ENCODE measurements around the gene HPCAL1.

HPCAL1 gene

DNA sequence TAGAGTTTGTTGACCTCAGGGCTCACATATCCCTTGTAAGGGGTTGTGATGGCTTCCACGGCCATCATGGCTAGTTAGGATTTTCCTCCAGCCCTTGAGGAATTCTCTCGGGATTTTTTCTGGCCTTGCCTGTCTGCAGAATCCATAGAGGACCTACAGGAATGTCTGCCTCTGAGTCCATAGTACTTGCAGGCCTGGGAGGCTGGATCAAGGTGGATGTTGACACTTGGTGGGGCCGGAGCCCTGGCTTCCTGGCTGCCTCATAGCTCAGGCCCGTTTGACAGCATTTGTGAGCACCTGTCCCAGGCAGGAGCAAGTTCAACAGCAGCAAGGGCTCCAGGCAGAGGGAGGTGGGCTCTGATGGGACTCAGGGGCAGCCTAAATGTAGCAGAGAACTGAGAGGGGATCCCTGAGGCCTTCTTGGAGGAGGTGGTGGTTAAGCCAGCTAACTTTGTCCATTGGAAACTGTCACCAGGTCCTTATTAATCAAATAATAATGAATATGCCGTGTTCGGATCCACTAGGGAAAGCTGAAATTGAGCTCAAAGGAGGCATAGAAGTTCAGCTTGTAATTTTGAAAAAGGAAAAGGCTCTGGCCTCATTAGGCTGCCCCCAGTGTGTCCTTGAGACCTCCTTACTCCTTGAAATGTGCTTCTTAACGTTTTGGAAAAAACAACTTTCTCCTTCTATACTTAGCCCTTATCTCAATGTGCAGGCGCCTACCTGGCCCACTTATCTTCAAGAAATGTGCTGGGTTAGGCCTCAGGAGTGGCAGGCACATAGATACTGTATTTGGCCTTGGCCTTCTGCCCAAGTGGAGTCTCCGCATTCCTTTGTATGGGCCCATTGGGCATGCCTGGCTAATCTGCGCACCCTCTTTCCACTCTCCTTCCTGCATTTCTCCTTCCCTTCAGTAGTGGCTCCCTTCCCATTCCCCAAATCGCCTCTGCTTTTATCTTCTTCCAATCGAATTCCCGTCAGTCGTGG, 66.9 kb downstream of the HPCAL1 start:
- Histone ChIP-seq H3K36me3 (ENCODE audit: control insufficient read depth in 1 of 2, insufficient read depth in 2 of 2, low read length in 2 of 2) (no peaks in the 10 kb centered on the region), H3K4me3 (ENCODE audit: low read depth in 1 of 2, low read length in 2 of 2) (no peak overlapping the region), H3K9me3 (ENCODE audit: control insufficient read depth in 1 of 2, low read length in 2 of 2) (no peaks in the 10 kb centered on the region), H3K27me3 (ENCODE audit: control insufficient read depth in 1 of 2, insufficient read depth in 2 of 2, low read length in 2 of 2) (no peaks in the 10 kb centered on the region), H3K9ac (ENCODE audit: low read depth in 1 of 2, low read length in 2 of 2) (no peak overlapping the region), H3K27ac (ENCODE audit: low read depth, low read length) (no peak overlapping the region), H3K4me1 (ENCODE audit: control insufficient read depth in 1 of 2, insufficient read depth in 2 of 2, low read length in 2 of 2) (peaks cover 33 to 42% of the 10 kb centered on the region in 2 donors)

DNA sequence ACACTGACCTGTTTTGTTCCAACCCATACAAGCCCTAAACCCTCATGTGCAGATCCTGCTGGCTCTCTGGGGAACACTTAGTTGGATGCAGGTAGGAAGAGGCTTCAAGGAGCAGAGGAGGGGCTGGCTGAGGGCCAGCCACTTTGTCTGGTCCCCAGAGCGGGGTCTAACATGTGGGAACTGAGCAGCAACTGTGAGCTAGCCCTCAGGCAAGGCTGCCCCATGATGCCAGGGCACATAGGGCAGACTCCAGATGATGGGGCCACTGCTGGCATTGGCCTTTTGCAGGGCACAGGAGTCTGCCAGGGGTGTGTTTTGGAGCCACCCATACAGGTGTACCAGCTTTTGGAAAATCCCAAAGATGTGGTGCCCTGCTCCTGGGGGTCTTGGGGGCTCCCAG, 67.7 kb downstream of the HPCAL1 start:
- H3K27me3 ChIP-seq (ENCODE audit: control insufficient read depth in 1 of 2, insufficient read depth in 2 of 2, low read length in 2 of 2) = no peaks in the 10 kb centered on the region
- H3K36me3 ChIP-seq (ENCODE audit: control insufficient read depth in 1 of 2, insufficient read depth in 2 of 2, low read length in 2 of 2) = no peaks in the 10 kb centered on the region
- H3K4me1 ChIP-seq (ENCODE audit: control insufficient read depth in 1 of 2, insufficient read depth in 2 of 2, low read length in 2 of 2) = peaks cover 33 to 41% of the 10 kb centered on the region in 2 donors
- H3K9me3 ChIP-seq (ENCODE audit: control insufficient read depth in 1 of 2, low read length in 2 of 2) = no peaks in the 10 kb centered on the region
- no peak overlapping the region for H3K4me3 ChIP-seq (ENCODE audit: low read depth in 1 of 2, low read length in 2 of 2)
- H3K9ac ChIP-seq (ENCODE audit: low read depth in 1 of 2, low read length in 2 of 2) = no peak overlapping the region
- H3K27ac ChIP-seq (ENCODE audit: low read depth, low read length) = no peak overlapping the region

DNA sequence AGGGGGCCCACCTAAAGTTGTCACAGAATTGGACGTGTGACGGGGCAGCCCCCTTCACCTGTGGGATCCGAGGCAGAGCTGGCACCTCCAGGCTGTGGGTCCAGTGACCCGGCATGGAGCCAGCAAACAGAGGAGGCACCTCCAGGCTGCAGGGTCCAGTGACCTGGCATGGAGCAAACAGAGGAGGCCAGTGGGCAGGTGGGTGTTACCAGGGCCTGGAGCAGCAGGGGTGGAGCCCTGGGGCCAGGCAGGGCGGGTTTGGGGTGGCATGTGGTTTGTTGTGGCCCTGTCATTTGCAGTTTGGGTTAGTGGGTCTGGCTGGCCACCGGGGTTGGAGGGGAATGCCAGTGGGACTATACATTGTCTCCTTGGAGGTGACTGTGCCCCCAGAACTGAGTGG, 68.2 kb downstream of the HPCAL1 start:
- Histone ChIP-seq H3K9ac (ENCODE audit: low read depth in 1 of 2, low read length in 2 of 2) (no peak overlapping the region), H3K36me3 (ENCODE audit: control insufficient read depth in 1 of 2, insufficient read depth in 2 of 2, low read length in 2 of 2) (no peaks in the 10 kb centered on the region), H3K4me3 (ENCODE audit: low read depth in 1 of 2, low read length in 2 of 2) (no peak overlapping the region), H3K9me3 (ENCODE audit: control insufficient read depth in 1 of 2, low read length in 2 of 2) (no peaks in the 10 kb centered on the region), H3K4me1 (ENCODE audit: control insufficient read depth in 1 of 2, insufficient read depth in 2 of 2, low read length in 2 of 2) (peaks cover 29 to 36% of the 10 kb centered on the region in 2 donors), H3K27me3 (ENCODE audit: control insufficient read depth in 1 of 2, insufficient read depth in 2 of 2, low read length in 2 of 2) (no peaks in the 10 kb centered on the region), H3K27ac (ENCODE audit: low read depth, low read length) (no peak overlapping the region)

DNA sequence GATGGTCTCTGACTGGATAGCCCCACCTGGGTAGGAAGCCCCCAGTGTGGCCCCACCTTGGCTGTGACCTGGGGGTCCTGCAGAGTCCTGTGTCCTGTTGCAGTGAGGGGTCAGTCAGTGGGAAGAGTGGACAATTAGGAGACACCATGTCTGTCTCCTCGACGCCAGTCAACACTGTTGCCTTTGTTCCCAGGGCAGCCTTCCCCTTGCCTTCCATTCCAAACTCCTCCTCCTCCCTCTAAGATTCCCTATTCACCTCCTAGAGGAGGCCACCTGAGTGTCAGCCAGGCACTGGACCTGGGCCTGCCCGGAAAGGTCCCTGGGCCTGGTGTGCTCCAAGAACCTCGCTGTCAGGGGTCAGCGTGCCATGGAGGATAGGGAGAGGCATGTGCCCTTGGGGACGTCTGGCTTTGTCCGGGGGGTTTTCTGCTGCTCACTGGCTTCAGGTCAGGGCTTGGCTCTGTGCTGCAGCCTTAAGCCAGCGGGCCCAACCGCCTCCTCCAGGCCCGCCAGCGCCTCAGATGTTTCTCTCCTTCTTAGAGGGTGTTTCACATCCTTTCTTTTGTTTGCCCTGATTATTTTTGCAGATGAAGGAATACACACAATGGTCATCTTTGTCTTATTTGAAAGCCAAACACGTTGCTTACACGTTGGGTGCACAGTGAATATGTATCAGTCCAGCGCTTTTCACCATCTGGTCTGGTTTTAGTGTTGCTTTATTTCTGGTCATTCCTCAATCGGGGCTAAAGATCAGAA, 68.9 kb downstream of the HPCAL1 start:
- Histone ChIP-seq H3K4me3 (ENCODE audit: low read depth in 1 of 2, low read length in 2 of 2) (no peak overlapping the region), H3K27me3 (ENCODE audit: control insufficient read depth in 1 of 2, insufficient read depth in 2 of 2, low read length in 2 of 2) (no peaks in the 10 kb centered on the region), H3K9me3 (ENCODE audit: control insufficient read depth in 1 of 2, low read length in 2 of 2) (no peaks in the 10 kb centered on the region), H3K4me1 (ENCODE audit: control insufficient read depth in 1 of 2, insufficient read depth in 2 of 2, low read length in 2 of 2) (peaks cover 27 to 35% of the 10 kb centered on the region in 2 donors), H3K9ac (ENCODE audit: low read depth in 1 of 2, low read length in 2 of 2) (no peak overlapping the region), H3K36me3 (ENCODE audit: control insufficient read depth in 1 of 2, insufficient read depth in 2 of 2, low read length in 2 of 2) (no peaks in the 10 kb centered on the region), H3K27ac (ENCODE audit: low read depth, low read length) (no peak overlapping the region)

DNA sequence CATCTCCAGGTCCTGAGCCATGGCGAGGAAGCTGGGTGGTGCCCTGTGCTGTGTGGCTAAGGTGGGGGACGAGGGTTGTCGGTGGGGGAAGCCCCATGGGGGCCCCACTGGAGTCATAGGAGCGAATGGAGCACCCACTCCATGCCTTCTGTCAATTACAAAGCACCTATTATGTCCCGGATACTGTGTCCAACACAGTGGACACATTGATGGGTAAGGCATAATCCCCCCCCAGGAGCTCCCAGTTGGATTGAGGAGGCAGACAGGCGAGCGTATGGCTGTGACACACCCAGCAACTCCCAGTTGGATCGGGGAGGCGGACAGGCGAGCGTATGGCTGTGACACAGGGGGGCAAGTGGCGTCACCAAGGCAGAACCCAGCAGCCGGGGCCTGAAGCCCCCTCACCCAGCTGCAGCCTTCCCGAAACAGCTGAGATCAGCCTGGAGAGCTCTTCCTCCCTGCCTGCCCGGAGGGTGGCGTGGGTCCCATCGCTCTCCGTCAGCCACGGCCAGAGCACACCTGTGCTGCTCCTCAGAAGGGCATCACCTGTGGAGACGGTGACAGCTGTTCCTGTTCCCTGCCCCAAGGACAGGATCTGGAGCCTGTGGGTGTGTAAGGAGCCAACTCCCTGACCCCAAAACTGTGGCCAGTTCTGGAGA, 69.6 kb downstream of the HPCAL1 start:
- Histone ChIP-seq H3K4me3 (ENCODE audit: low read depth in 1 of 2, low read length in 2 of 2) (no peak overlapping the region), H3K27ac (ENCODE audit: low read depth, low read length) (no peak overlapping the region), H3K4me1 (ENCODE audit: control insufficient read depth in 1 of 2, insufficient read depth in 2 of 2, low read length in 2 of 2) (peaks cover 31 to 35% of the 10 kb centered on the region in 2 donors), H3K9ac (ENCODE audit: low read depth in 1 of 2, low read length in 2 of 2) (no peak overlapping the region), H3K9me3 (ENCODE audit: control insufficient read depth in 1 of 2, low read length in 2 of 2) (no peaks in the 10 kb centered on the region), H3K36me3 (ENCODE audit: control insufficient read depth in 1 of 2, insufficient read depth in 2 of 2, low read length in 2 of 2) (no peaks in the 10 kb centered on the region), H3K27me3 (ENCODE audit: control insufficient read depth in 1 of 2, insufficient read depth in 2 of 2, low read length in 2 of 2) (no peaks in the 10 kb centered on the region)

DNA sequence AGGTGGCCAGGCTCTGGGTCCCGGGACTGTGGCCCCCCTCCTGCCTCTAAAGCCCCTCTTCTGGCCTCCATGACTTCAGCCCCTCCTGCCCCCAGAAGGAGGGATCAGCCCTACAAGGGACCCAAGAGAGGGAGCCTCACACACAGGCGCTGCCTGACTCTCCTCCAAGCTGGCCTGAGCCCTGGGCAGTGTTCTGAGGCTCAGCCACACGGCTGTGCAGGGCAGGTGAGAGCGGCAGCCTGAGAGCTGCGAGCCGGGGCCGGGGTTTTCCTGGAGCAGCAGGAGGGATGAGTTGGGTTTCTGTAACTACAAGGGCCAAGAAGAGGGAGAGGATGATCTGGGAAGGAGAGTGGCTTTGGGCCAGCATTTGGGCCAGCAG, 70.1 kb downstream of the HPCAL1 start:
- H3K4me3 ChIP-seq (ENCODE audit: low read depth in 1 of 2, low read length in 2 of 2) = no peak overlapping the region
- no peaks in the 10 kb centered on the region for H3K9me3 ChIP-seq (ENCODE audit: control insufficient read depth in 1 of 2, low read length in 2 of 2)
- no peak overlapping the region for H3K27ac ChIP-seq (ENCODE audit: low read depth, low read length)
- no peak overlapping the region for H3K9ac ChIP-seq (ENCODE audit: low read depth in 1 of 2, low read length in 2 of 2)
- H3K36me3 ChIP-seq (ENCODE audit: control insufficient read depth in 1 of 2, insufficient read depth in 2 of 2, low read length in 2 of 2) = no peaks in the 10 kb centered on the region
- peaks cover 35 to 36% of the 10 kb centered on the region in 2 donors for H3K4me1 ChIP-seq (ENCODE audit: control insufficient read depth in 1 of 2, insufficient read depth in 2 of 2, low read length in 2 of 2)
- H3K27me3 ChIP-seq (ENCODE audit: control insufficient read depth in 1 of 2, insufficient read depth in 2 of 2, low read length in 2 of 2) = no peaks in the 10 kb centered on the region

DNA sequence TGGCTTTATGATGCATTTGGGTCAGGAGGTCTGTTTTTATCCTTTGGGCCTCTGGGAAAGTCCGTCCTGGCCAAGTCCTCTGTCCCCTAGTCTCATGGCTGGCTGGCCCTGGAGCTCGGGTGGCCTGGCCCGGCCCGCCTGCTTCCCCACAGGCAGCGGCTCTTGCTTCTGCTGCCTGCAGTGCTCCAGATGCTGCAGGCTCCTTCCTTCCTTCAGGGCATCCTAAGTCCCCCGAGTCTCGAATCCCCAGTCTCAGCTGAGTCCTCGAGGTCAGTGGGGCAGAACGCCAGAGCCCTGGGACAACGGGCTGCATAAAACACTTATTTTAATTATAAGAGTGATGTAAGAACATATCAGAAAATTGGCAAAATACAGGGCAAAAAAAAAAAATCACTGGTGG, 71.2 kb downstream of the HPCAL1 start:
- Histone ChIP-seq H3K4me1 (ENCODE audit: control insufficient read depth in 1 of 2, insufficient read depth in 2 of 2, low read length in 2 of 2) (peaks cover 31 to 35% of the 10 kb centered on the region in 2 donors), H3K27ac (ENCODE audit: low read depth, low read length) (no peak overlapping the region)

DNA sequence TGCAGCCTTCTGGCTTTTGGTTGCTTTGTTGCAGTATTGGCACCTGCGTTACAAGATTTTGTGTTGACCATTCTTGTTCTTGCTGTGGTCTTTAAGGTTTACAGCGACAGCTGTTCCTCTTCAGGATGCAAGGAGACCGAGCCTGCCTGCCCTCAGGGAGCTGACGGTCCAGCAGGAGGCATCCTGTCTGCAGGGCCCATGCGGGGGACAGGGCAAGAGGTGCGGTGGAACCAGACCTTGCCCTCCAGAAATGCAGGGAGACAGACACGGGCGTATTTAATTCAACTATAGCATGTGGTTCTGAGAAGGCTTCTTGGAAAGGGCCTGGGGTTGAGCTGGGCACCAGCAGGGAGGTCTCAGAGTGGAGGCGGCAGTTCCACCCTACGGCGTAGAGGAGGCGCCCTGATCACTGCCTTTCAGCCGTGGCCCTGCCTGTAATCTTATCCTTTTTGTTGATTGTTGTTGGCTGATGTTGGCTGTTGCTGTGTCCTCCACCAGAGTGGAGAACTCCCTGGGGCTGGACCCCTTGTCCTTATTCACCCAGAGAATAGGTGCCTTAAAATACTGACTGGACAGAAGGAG, 71.7 kb downstream of the HPCAL1 start:
- H3K4me1 ChIP-seq (ENCODE audit: control insufficient read depth in 1 of 2, insufficient read depth in 2 of 2, low read length in 2 of 2) = peaks cover 26 to 30% of the 10 kb centered on the region in 2 donors
- no peaks in the 10 kb centered on the region for H3K36me3 ChIP-seq (ENCODE audit: control insufficient read depth in 1 of 2, insufficient read depth in 2 of 2, low read length in 2 of 2)
- no peak overlapping the region for H3K27ac ChIP-seq (ENCODE audit: low read depth, low read length)

More for the DNA sequence above, 71.2 kb downstream of the HPCAL1 start:
- H3K9me3 ChIP-seq (ENCODE audit: control insufficient read depth in 1 of 2, low read length in 2 of 2) = no peaks in the 10 kb centered on the region
- H3K36me3 ChIP-seq (ENCODE audit: control insufficient read depth in 1 of 2, insufficient read depth in 2 of 2, low read length in 2 of 2) = no peaks in the 10 kb centered on the region
- H3K9ac ChIP-seq (ENCODE audit: low read depth in 1 of 2, low read length in 2 of 2) = no peak overlapping the region
- no peaks in the 10 kb centered on the region for H3K27me3 ChIP-seq (ENCODE audit: control insufficient read depth in 1 of 2, insufficient read depth in 2 of 2, low read length in 2 of 2)
- no peak overlapping the region for H3K4me3 ChIP-seq (ENCODE audit: low read depth in 1 of 2, low read length in 2 of 2)

DNA sequence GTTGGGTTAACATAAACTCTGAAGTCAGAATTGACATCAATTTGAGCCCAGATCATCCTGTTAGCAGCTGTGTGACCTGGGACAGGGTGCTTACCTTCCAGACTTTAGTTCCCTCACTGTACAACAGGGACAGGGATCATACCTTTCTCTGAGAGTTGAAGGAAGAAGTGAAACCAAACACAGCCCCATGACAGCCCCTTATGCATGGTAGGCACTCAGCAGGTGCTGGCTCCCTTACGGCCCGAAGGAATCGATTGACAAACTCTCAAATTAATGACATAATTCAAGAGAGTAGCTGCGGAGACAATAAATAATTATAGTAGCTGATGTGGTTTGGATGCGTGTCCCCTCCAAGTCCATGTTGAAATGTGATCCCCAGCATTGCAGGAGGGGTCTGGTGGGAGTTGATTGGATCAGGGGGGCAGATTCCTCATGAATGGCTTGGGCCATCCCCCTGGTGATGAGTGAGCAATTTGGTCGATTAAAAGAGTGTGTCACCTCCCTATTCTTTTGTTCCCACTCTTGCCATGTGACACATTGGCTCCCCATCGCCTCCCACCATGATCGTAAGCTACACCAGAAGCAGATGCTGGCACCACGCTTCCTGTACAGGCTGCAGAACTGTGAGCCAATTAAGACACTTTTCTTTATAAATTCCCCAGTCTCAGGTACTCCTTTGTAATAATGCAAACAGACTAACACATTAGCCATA, 73.0 kb downstream of the HPCAL1 start:
- H3K9ac ChIP-seq (ENCODE audit: low read depth in 1 of 2, low read length in 2 of 2) = no peak overlapping the region
- H3K27ac ChIP-seq (ENCODE audit: low read depth, low read length) = no peak overlapping the region
- H3K27me3 ChIP-seq (ENCODE audit: control insufficient read depth in 1 of 2, insufficient read depth in 2 of 2, low read length in 2 of 2) = no peaks in the 10 kb centered on the region
- H3K9me3 ChIP-seq (ENCODE audit: control insufficient read depth in 1 of 2, low read length in 2 of 2) = no peaks in the 10 kb centered on the region
- H3K4me1 ChIP-seq (ENCODE audit: control insufficient read depth in 1 of 2, insufficient read depth in 2 of 2, low read length in 2 of 2) = peaks cover 20 to 23% of the 10 kb centered on the region in 2 donors
- no peak overlapping the region for H3K4me3 ChIP-seq (ENCODE audit: low read depth in 1 of 2, low read length in 2 of 2)
- no peaks in the 10 kb centered on the region for H3K36me3 ChIP-seq (ENCODE audit: control insufficient read depth in 1 of 2, insufficient read depth in 2 of 2, low read length in 2 of 2)

More for the DNA sequence above, 71.7 kb downstream of the HPCAL1 start:
- Histone ChIP-seq H3K4me3 (ENCODE audit: low read depth in 1 of 2, low read length in 2 of 2) (no peak overlapping the region), H3K9me3 (ENCODE audit: control insufficient read depth in 1 of 2, low read length in 2 of 2) (no peaks in the 10 kb centered on the region), H3K27me3 (ENCODE audit: control insufficient read depth in 1 of 2, insufficient read depth in 2 of 2, low read length in 2 of 2) (no peaks in the 10 kb centered on the region), H3K9ac (ENCODE audit: low read depth in 1 of 2, low read length in 2 of 2) (no peak overlapping the region)
